Panc1 (cell line): ENCODE results near the gene NDUFB11. TPM values are rescaled to one million over a fixed set of nuclear protein-coding genes. Genes with fewer than 3 reads are reported as not detected.
A peak's percentile ranks its signal among the peaks of the same experiment; 100 is the strongest.

Source experiments
- ATAC-seq: fragments of 200-7000 bp; cut with Tn5 transposase; 2 replicates; pipeline ENCODE4 v1.9.1; 2020; ENCODE audit warnings: mild to moderate bottlenecking, moderate library complexity
- Bru-seq: library from RNA; stranded (reverse); fragments of 400-500 nt; gene quantifications from one replicate; lab custom pipeline; 2021; lab: Mats Ljungman, UMichigan
- BruChase-seq, 2 experiments: library from RNA; stranded (reverse); fragments of 400-500 nt; gene quantifications; one replicate each; lab custom pipeline; 2021; lab: Mats Ljungman, UMichigan
- BruUV-seq: library from RNA; stranded (reverse); fragments of 400-500 nt; replicated peaks from 2 replicates; lab custom pipeline; 2021; lab: Mats Ljungman, UMichigan
- CTCF ChIA-PET: fragments of 300-600 bp; sonication (Branson Sonifier 250); formaldehyde crosslinking; loops from one replicate; lab custom pipeline; 2022; ENCODE audit warnings: antibody characterized with exemption; lab: Charles Lee
- POLR2A ChIA-PET: fragments of 300-600 bp; sonication (Branson Sonifier 250); formaldehyde crosslinking; loops from one replicate; lab custom pipeline; 2022; ENCODE audit warnings: antibody characterized with exemption; lab: Charles Lee
- DNase-seq: peaks from one replicate; pipeline ENCODE4 v3.0.0-alpha.2; 2010; ENCODE audit warnings: low read depth, low spot score
- H3K27ac ChIP-seq: 2 replicates; pipeline ENCODE4 v1.5.1; 2011; ENCODE audit warnings: mild to moderate bottlenecking, low read length, inconsistent platforms
- H3K27me3 ChIP-seq: fragments of 200-500 bp; sonication (Bioruptor generic); 2 replicates; pipeline ENCODE4 v1.6.0; 2014; ENCODE audit warnings: low read length, inconsistent platforms; ENCODE audit not compliant: control insufficient read depth, insufficient read depth
- H3K36me3 ChIP-seq: fragments of 200-500 bp; sonication (Bioruptor generic); 2 replicates; pipeline ENCODE4 v1.5.1; 2014; ENCODE audit warnings: inconsistent platforms, mild to moderate bottlenecking, low read length, moderate library complexity; ENCODE audit not compliant: control insufficient read depth, insufficient read depth
- H3K4me1 ChIP-seq: 2 replicates; pipeline ENCODE4 v1.5.1; 2011; ENCODE audit warnings: inconsistent platforms, mild to moderate bottlenecking, low read length, moderate library complexity; ENCODE audit not compliant: control insufficient read depth, insufficient read depth
- H3K4me3 ChIP-seq, 2 experiments: 2 replicates each; pipeline ENCODE4 v1.5.1; 2011 to 2012; ENCODE audit warnings: low read depth in 2 of 2, low read length in 2 of 2, mild to moderate bottlenecking in 2 of 2, inconsistent platforms in 1 of 2, moderate library complexity in 1 of 2
- H3K9me3 ChIP-seq: fragments of 200-500 bp; sonication (Bioruptor generic); 2 replicates; pipeline ENCODE4 v1.5.1; 2014; ENCODE audit warnings: low read depth, mild to moderate bottlenecking, inconsistent platforms, low read length, moderate library complexity; ENCODE audit not compliant: control insufficient read depth, insufficient read depth
- CTCF ChIP-seq: fragments of 450-650 bp; IDR thresholded peaks from 2 replicates; pipeline ENCODE4 v1.5.1; 2017; ENCODE audit warnings: mild to moderate bottlenecking
- POLR2AphosphoS5 ChIP-seq: IDR thresholded peaks from 2 replicates; pipeline ENCODE4 v1.6.1; 2012; ENCODE audit warnings: mild to moderate bottlenecking, low read depth, low read length, moderate library complexity
- REST ChIP-seq, 2 experiments: IDR thresholded peaks; 2 replicates each; pipeline ENCODE4 v1.6.1; 2011 to 2012; ENCODE audit warnings: low read depth in 2 of 2, control low read depth in 1 of 2, low read length in 1 of 2, mild to moderate bottlenecking in 1 of 2, moderate library complexity in 1 of 2; ENCODE audit not compliant: insufficient read depth in 1 of 2
- SIN3A ChIP-seq: IDR thresholded peaks from 2 replicates; pipeline ENCODE4 v1.6.1; 2012; ENCODE audit warnings: low read depth, mild to moderate bottlenecking, low read length, moderate library complexity, borderline replicate concordance; ENCODE audit not compliant: insufficient read depth
- TCF7L2 ChIP-seq: IDR thresholded peaks from 2 replicates; pipeline ENCODE4 v1.6.1; 2011; ENCODE audit warnings: mild to moderate bottlenecking, low read depth, low read length, inconsistent platforms
- in situ Hi-C: cut with HindIII; loops from 2 replicates; pipeline ENCODE4 v1.10.0; 2016; ENCODE audit warnings: low sequenced_read_pairs, low pct_unique_long_range_greater_than_20kb
- intact Hi-C: fragments of 100-400 bp; cut with micrococcal nuclease; formaldehyde crosslinking; loops from one replicate; pipeline ENCODE4 v1.10.0; 2022; ENCODE audit not compliant: unreplicated experiment
- long read RNA-seq: library from polyadenylated mRNA; unstranded; transcript quantifications from one replicate; pipeline ENCODE4 v2.0.0, GENCODE V29; 2021; ENCODE audit not compliant: unreplicated experiment
- polyA plus RNA-seq: library from polyadenylated mRNA; unstranded; fragments of >200 nt; gene quantifications from one replicate; pipeline ENCODE4 v1.2.1, GENCODE V29; 2012; ENCODE audit warnings: missing spikeins; ENCODE audit not compliant: insufficient read length
- total RNA-seq: library from RNA; stranded (reverse); gene quantifications from one replicate; pipeline ENCODE4 v1.2.1, GENCODE V29; 2021; ENCODE audit not compliant: unreplicated experiment

NDUFB11 gene
- 109 TPM for total RNA-seq
- polyA plus RNA-seq = 151 TPM
- percentile 82 among the genes with signal in this experiment for Bru-seq, nascent RNA
- BruChase-seq, experiment 1, labeled RNA remaining after a 2-hour chase = percentile 72 among the genes with signal in this experiment
- percentile 83 among the genes with signal in this experiment for BruChase-seq, experiment 2, labeled RNA remaining after a 6-hour chase
- long read RNA-seq, transcript NDUFB11-202 (3 exons, 1,388 nt) = major isoform, 65 of 106 reads
- long read RNA-seq, transcript NDUFB11-201 (3 exons, 948 nt) = minor isoform, 23 of 106 reads
- long read RNA-seq, partial matches to known transcripts = 18 of 106 reads
- long read RNA-seq, other reads (novel, unspliced or antisense) = 0 of 106 reads

- Histone ChIP-seq H3K4me3 (peak within 1 kb of the TSS; percentile 84 to 85), H3K4me1 (peaks cover 3% of the 10 kb centered on the region; the same call in 1 of the 2 replicates)
- intact Hi-C loops = no loop called here
These were observed at the start of gene NDUFB11, which contains the start of gene RBM10 for GRCh38 chrX:47144626-47145394. Gene NDUFB11, minus strand, starts transcription at chrX:47144702. Its CDS starts 23 bp downstream, at chrX:47144679. Gene RBM10, plus strand, starts transcription at chrX:47145221. Its CDS starts 2,261 bp downstream, at chrX:47147482.

More at GRCh38 chrX:47144626-47145394, at the start of gene NDUFB11, which contains the start of gene RBM10:
- TF ChIP-seq TCF7L2 = peak; percentile 96
- peak; percentile 80 for TF ChIP-seq CTCF
- TF ChIP-seq REST (IDR thresholded peaks at IDR 0.05; ENCODE audit: insufficient read depth in 1 of 2, low read depth in 2 of 2, low read length in 1 of 2) = no peak
- TF ChIP-seq SIN3A = no peak
- TF ChIP-seq POLR2AphosphoS5 = peak; percentile 73
- POLR2A ChIA-PET = interaction anchor here (0.6 kb wide), 1 partner anchor 87 kb away, joined by 3 read pairs; no protein-coding TSS in a partner anchor
- Histone ChIP-seq H3K9me3 (no peaks in the 10 kb centered on the region), H3K27me3 (no peaks in the 10 kb centered on the region), H3K27ac (peak within 1 kb of the TSS; percentile 91), H3K36me3 (no peaks in the 10 kb centered on the region; the same call in 1 of the 2 replicates)
- in situ Hi-C loops = no loop called here
- DNase-seq (peak; percentile 73), ATAC-seq (peak; percentile 98)
- no TSS peak for BruUV-seq
- CTCF ChIA-PET = no interaction called here
